ENCODE results near the gene LAIR1. TPM values are rescaled to one million over a fixed set of nuclear protein-coding genes. Genes with fewer than 3 reads are reported as not detected.
"Not testable (repeated sequence)": the region's sequence is repeated elsewhere in the genome, so short reads cannot be mapped to it uniquely, and the experiment has no call there.

The LAIR1 gene
- polyA plus RNA-seq, 3 donors: 48.0 to 202 (median 73.8) TPM

DNA sequence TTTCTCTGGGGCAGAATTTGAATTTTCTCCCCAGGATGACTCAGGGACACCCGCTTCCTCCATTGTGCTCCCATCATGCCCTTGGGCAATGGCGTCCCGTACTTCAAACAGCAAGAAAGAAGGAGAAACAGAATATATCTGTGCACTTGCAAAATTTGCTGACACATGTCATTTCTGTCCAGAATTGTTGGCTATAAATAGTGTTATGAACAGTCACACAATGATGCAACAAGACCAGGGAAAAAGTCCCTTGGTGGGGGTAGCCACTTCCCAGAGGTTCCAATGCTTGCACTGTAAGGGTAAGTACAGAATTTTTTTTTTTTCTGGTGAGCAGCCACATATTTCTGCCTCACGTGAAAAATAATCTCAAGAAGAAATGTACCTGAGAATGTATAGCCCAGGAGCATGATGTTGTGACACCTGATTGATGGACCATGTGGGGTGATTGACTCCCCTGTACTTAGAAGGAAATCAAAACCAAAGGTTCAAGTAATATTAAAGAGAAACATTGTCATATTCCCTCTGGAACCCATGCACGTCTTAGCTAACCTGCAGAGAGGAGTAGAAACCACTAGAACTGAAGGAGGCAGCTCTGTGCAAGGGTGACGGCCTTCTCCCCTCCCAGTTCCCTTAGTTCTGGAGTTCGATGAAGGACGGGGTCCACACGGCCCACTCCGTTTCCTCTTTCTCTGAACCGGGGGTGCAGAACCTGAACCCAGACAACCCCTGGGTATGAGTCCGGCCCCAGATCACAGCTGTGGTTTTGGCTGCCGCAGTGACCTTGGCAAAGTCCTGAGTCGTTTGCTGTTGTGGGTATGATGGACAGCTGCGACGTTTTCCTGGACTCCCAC, 9.3 kb upstream of the LAIR1 start:
- Histone ChIP-seq H4K20me1 (ENCODE audit: insufficient read depth, low read length) (no peaks in the 10 kb centered on the region), H3K79me2 (ENCODE audit: insufficient read depth, low read length) (peaks cover 3% of the 10 kb centered on the region), H3K4me2 (replicated peaks; ENCODE audit: extremely low read depth, low read length, poor library complexity, severe bottlenecking) (peak overlapping the region; percentile 44), H3K4me1 (ENCODE audit: control insufficient read depth in 1 of 2, insufficient read depth in 2 of 2, low read length in 2 of 2) (peaks cover 91 to 96% of the 10 kb centered on the region in 2 donors), H2AFZ (ENCODE audit: insufficient read depth, low read depth, low read length, poor library complexity, severe bottlenecking) (no peak overlapping the region), H3K27me3 (ENCODE audit: control insufficient read depth in 2 of 2, insufficient read depth in 2 of 2, low read length in 2 of 2) (no peaks in the 10 kb centered on the region), H3K27ac (ENCODE audit: low read depth in 1 of 2, low read length in 2 of 2) (peak overlapping the region; percentile 93 to 98), H3K4me3 (replicated peaks in 1 of 3; ENCODE audit: low read depth in 2 of 3, low read length in 3 of 3) (peak overlapping the region in 1 of 3 experiments; percentile 58), H3K9ac (ENCODE audit: insufficient read depth, low read length, poor library complexity, severe bottlenecking) (peak overlapping the region; percentile 76), H3K9me3 (replicated peaks in 1 of 2; ENCODE audit: control insufficient read depth in 1 of 2, insufficient read depth in 1 of 2, low read length in 2 of 2) (no peaks in the 10 kb centered on the region), H3K36me3 (replicated peaks in 1 of 2; ENCODE audit: control insufficient read depth in 1 of 2, insufficient read depth in 2 of 2, low read length in 2 of 2) (no peaks in the 10 kb centered on the region)
- WGBS (ENCODE audit: insufficient coverage): 3% methylated on average over 8 of the region's 16 CpGs
- Mint-ChIP-seq H3K4me1 (peaks cover 82% of the 10 kb centered on the region), H3K9me3 (peaks cover 0 to 4% (median 2%) of the 10 kb centered on the region in 7 donors), H3K4me3 (peak overlapping the region; percentile 71 to 74), H3K36me3 (no peaks in the 10 kb centered on the region), H3K27me3 (ENCODE audit: low read depth in 3 of 3) (peaks cover 0 to 4% (median 0%) of the 10 kb centered on the region in 3 donors), H3K27ac (peak overlapping the region; percentile 96 to 99 (median 98))
- DNase-seq: peak; percentile 96 to 99 (median 98)
- TF ChIP-seq, protein P1, sequence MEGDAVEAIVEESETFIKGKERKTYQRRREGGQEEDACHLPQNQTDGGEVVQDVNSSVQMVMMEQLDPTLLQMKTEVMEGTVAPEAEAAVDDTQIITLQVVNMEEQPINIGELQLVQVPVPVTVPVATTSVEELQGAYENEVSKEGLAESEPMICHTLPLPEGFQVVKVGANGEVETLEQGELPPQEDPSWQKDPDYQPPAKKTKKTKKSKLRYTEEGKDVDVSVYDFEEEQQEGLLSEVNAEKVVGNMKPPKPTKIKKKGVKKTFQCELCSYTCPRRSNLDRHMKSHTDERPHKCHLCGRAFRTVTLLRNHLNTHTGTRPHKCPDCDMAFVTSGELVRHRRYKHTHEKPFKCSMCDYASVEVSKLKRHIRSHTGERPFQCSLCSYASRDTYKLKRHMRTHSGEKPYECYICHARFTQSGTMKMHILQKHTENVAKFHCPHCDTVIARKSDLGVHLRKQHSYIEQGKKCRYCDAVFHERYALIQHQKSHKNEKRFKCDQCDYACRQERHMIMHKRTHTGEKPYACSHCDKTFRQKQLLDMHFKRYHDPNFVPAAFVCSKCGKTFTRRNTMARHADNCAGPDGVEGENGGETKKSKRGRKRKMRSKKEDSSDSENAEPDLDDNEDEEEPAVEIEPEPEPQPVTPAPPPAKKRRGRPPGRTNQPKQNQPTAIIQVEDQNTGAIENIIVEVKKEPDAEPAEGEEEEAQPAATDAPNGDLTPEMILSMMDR (IDR thresholded peaks at IDR 0.05): no peak
- intact Hi-C loops (cut with micrococcal nuclease): loop anchor here (2.0 to 5.0 kb wide), 3 partner anchors 15 to 167 kb away; partner anchors contain the start of gene LENG8 (in 1 of the 2)

DNA sequence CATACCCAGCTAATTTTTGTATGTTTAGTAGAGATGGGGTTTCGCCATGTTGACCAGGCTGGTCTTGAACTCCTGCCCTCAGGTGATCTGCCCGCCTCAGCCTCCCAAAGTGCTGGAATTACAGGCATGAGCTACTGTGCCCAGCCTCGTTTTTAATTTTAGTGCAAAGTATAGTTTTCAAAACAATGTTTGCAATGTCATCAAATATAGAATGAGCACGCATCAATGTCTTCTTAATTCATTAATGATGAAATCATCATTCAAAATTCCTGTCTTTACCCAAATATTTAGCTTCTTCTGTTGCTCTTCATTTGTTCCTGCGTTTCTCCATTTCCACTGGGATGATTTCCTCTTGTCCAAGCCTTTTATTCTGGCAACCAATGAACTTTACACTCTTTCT, 6.7 kb upstream of the LAIR1 start:
- not testable (repeated sequence) for H3K36me3 ChIP-seq (replicated peaks in 1 of 2; ENCODE audit: control insufficient read depth in 1 of 2, insufficient read depth in 2 of 2, low read length in 2 of 2); H3K27me3 ChIP-seq (ENCODE audit: control insufficient read depth in 2 of 2, insufficient read depth in 2 of 2, low read length in 2 of 2); H4K20me1 ChIP-seq (ENCODE audit: insufficient read depth, low read length); DNase-seq; H3K9me3 Mint-ChIP-seq; H3K27me3 Mint-ChIP-seq (ENCODE audit: low read depth in 3 of 3); H2AFZ ChIP-seq (ENCODE audit: insufficient read depth, low read depth, low read length, poor library complexity, severe bottlenecking); H3K9ac ChIP-seq (ENCODE audit: insufficient read depth, low read length, poor library complexity, severe bottlenecking); H3K9me3 ChIP-seq (replicated peaks in 1 of 2; ENCODE audit: control insufficient read depth in 1 of 2, insufficient read depth in 1 of 2, low read length in 2 of 2); H3K36me3 Mint-ChIP-seq
- Mint-ChIP-seq H3K27ac (peak overlapping the region; percentile 94 to 99 (median 98)), H3K4me3 (peak overlapping the region in 1 of 2 donors; percentile 58), H3K4me1 (peaks cover 82% of the 10 kb centered on the region)
- H3K4me2 ChIP-seq (replicated peaks; ENCODE audit: extremely low read depth, low read length, poor library complexity, severe bottlenecking): peak overlapping the region; percentile 46
- peak overlapping the region in 1 of 2 donors; percentile 93 for H3K27ac ChIP-seq (ENCODE audit: low read depth in 1 of 2, low read length in 2 of 2)
- H3K4me1 ChIP-seq (ENCODE audit: control insufficient read depth in 1 of 2, insufficient read depth in 2 of 2, low read length in 2 of 2): peaks cover 88 to 93% of the 10 kb centered on the region in 2 donors
- no CpG with 5 or more reads among the region's 5 CpGs for WGBS (ENCODE audit: insufficient coverage)
- intact Hi-C loops (cut with micrococcal nuclease): loop anchor here in 1 of 2 donors (5.0 kb wide), 1 partner anchor 164 kb away; no protein-coding TSS in a partner anchor
- H3K4me3 ChIP-seq (replicated peaks in 1 of 3; ENCODE audit: low read depth in 2 of 3, low read length in 3 of 3): peak overlapping the region in 1 of 3 experiments; percentile 36
- peaks cover 20% of the 10 kb centered on the region for H3K79me2 ChIP-seq (ENCODE audit: insufficient read depth, low read length)

DNA sequence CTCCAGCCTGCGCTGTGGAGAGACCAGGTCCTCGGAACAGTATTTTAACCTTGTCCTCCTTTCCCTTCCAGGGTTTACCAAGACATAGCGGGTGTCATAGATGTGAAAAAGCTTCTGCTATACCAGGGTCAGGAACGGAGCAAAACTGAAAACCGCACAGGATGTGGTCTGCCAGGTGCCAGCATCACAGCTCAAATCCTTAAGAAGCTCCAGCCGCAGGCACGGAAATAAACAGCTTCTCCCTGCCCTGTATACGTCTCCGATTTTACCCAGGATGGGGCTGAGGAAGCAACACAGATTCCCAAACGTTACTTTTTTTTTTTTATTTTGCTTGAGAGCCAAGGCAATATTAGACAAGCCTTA, 5.7 kb upstream of the LAIR1 start:
- Histone ChIP-seq H3K4me2 (replicated peaks; ENCODE audit: extremely low read depth, low read length, poor library complexity, severe bottlenecking) (peak overlapping the region; percentile 39), H3K79me2 (ENCODE audit: insufficient read depth, low read length) (peaks cover 27% of the 10 kb centered on the region), H3K4me1 (ENCODE audit: control insufficient read depth in 1 of 2, insufficient read depth in 2 of 2, low read length in 2 of 2) (peaks cover 88 to 93% of the 10 kb centered on the region in 2 donors), H3K4me3 (replicated peaks in 1 of 3; ENCODE audit: low read depth in 2 of 3, low read length in 3 of 3) (peak overlapping the region; percentile 8 to 50 (median 17)), H3K27ac (ENCODE audit: low read depth in 1 of 2, low read length in 2 of 2) (peak overlapping the region in 1 of 2 donors; percentile 66), H3K9ac (ENCODE audit: insufficient read depth, low read length, poor library complexity, severe bottlenecking) (peak overlapping the region; percentile 49)
- not testable (repeated sequence) for H3K36me3 ChIP-seq (replicated peaks in 1 of 2; ENCODE audit: control insufficient read depth in 1 of 2, insufficient read depth in 2 of 2, low read length in 2 of 2); H3K36me3 Mint-ChIP-seq; H3K27me3 Mint-ChIP-seq (ENCODE audit: low read depth in 3 of 3); H2AFZ ChIP-seq (ENCODE audit: insufficient read depth, low read depth, low read length, poor library complexity, severe bottlenecking); H4K20me1 ChIP-seq (ENCODE audit: insufficient read depth, low read length); H3K9me3 ChIP-seq (replicated peaks in 1 of 2; ENCODE audit: control insufficient read depth in 1 of 2, insufficient read depth in 1 of 2, low read length in 2 of 2); H3K27me3 ChIP-seq (ENCODE audit: control insufficient read depth in 2 of 2, insufficient read depth in 2 of 2, low read length in 2 of 2); H3K9me3 Mint-ChIP-seq
- intact Hi-C loops (cut with micrococcal nuclease): loop anchor here in 1 of 2 donors (5.0 kb wide), 1 partner anchor 163 kb away; no protein-coding TSS in a partner anchor
- H3K4me1 Mint-ChIP-seq: peaks cover 83% of the 10 kb centered on the region
- H3K4me3 Mint-ChIP-seq: peak overlapping the region; percentile 74 to 80
- peak overlapping the region; percentile 89 to 97 (median 96) for H3K27ac Mint-ChIP-seq
- WGBS (ENCODE audit: insufficient coverage): 0% methylated on average over 5 of the region's 10 CpGs
- DNase-seq: peak in 1 of 3 donors; percentile 50
